Activated T-helper 17 cell treated with anti-CD3 and anti-CD28 coated beads, Interleukin-2, amount 50 U/mL, for 72 hours (primary cell): ENCODE measurements around the gene MSN. TPM values are rescaled to one million over a fixed set of nuclear protein-coding genes. Genes with fewer than 3 reads are reported as not detected.
A peak's percentile ranks its signal among the peaks of the same experiment; 100 is the strongest.

ENCODE experiments used
- ATAC-seq: fragments of 150-1000 bp; cut with Tn5 transposase; replicated peaks from 2 replicates; pipeline ENCODE4 v1.10.0; 2021; ENCODE audit warnings: mild to moderate bottlenecking, moderate library complexity
- H3K27ac Mint-ChIP-seq: one replicate; pipeline ENCODE4 v1.8.0; 2022; ENCODE audit warnings: mixed read lengths
- H3K27me3 Mint-ChIP-seq: one replicate; pipeline ENCODE4 v1.8.0; 2022; ENCODE audit warnings: mixed read lengths
- H3K36me3 Mint-ChIP-seq: one replicate; pipeline ENCODE4 v1.8.0; 2022; ENCODE audit warnings: low read depth, mild to moderate bottlenecking, mixed read lengths
- H3K4me1 Mint-ChIP-seq: one replicate; pipeline ENCODE4 v1.8.0; 2022; ENCODE audit warnings: mixed read lengths
- H3K4me3 Mint-ChIP-seq: one replicate; pipeline ENCODE4 v1.8.0; 2022; ENCODE audit warnings: mild to moderate bottlenecking, mixed read lengths
- H3K9me3 Mint-ChIP-seq: one replicate; pipeline ENCODE4 v1.8.0; 2022; ENCODE audit warnings: mixed read lengths
- total RNA-seq, 2 donors: library from RNA; stranded (reverse); gene quantifications; one replicate each; pipeline ENCODE4 v1.2.3, GENCODE V29; 2022

The MSN gene
- total RNA-seq, 2 donors from 2014 or later = 436 to 440 TPM

GRCh38 chrX:65720381-65720964, 53.0 kb downstream of the MSN start:
- ATAC-seq = no peak
- peak overlapping the region; percentile 85 for H3K27ac Mint-ChIP-seq
- no peaks in the 10 kb centered on the region for H3K9me3 Mint-ChIP-seq
- H3K36me3 Mint-ChIP-seq = peaks cover 95% of the 10 kb centered on the region
- H3K4me3 Mint-ChIP-seq = peak overlapping the region; percentile 52
- H3K27me3 Mint-ChIP-seq = no peaks in the 10 kb centered on the region
- H3K4me1 Mint-ChIP-seq = peaks cover 43% of the 10 kb centered on the region

DNA sequence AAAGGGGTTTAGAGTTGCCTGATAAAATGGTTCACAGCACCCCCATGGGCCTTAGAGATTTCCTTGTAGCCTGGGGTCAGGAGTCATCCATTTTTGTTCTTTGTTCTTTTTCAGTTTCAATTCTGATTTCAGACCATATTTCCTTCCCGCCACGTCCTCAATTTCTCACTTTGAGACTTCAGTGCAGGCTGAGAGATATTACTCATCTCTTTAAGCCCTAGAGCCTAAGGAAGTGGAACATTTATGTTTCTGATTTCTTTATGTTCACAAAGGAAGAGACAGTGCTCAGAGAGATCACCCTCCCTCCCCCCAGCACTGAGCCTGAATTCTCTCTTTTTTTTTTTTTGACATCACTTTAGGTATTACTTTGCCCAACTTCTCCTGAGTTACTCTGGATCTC, 56.3 kb downstream of the MSN start:
- Mint-ChIP-seq H3K4me3 (peak overlapping the region; percentile 51), H3K27ac (peak overlapping the region; percentile 85), H3K9me3 (no peaks in the 10 kb centered on the region), H3K36me3 (peaks cover 95% of the 10 kb centered on the region), H3K4me1 (peaks cover 47% of the 10 kb centered on the region), H3K27me3 (no peaks in the 10 kb centered on the region)
- ATAC-seq = peak; percentile 88

DNA sequence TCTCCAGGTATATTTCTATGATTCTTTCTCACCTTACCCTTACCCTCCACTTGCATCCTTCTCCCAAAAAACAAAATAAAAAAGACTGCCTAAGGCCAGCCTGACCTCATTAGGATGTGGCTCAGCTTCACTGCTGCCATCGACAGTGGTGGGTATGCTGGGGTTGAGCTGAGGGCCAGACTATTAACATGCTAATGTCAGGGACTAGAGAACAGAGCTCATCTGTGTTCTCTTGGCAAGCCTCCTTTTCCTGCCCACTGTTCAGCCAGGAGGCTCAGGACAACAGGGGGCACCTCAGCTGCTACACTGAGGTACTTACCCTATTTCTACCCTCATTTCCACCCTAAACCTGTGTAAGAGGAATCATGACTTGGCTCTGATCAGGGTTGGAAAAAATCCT, 59.3 kb downstream of the MSN start:
- peak overlapping the region; percentile 51 for H3K4me3 Mint-ChIP-seq
- ATAC-seq = no peak
- H3K27ac Mint-ChIP-seq = peak overlapping the region; percentile 85
- no peaks in the 10 kb centered on the region for H3K27me3 Mint-ChIP-seq
- no peaks in the 10 kb centered on the region for H3K9me3 Mint-ChIP-seq
- H3K4me1 Mint-ChIP-seq = peaks cover 38% of the 10 kb centered on the region
- H3K36me3 Mint-ChIP-seq = peaks cover 96% of the 10 kb centered on the region

DNA sequence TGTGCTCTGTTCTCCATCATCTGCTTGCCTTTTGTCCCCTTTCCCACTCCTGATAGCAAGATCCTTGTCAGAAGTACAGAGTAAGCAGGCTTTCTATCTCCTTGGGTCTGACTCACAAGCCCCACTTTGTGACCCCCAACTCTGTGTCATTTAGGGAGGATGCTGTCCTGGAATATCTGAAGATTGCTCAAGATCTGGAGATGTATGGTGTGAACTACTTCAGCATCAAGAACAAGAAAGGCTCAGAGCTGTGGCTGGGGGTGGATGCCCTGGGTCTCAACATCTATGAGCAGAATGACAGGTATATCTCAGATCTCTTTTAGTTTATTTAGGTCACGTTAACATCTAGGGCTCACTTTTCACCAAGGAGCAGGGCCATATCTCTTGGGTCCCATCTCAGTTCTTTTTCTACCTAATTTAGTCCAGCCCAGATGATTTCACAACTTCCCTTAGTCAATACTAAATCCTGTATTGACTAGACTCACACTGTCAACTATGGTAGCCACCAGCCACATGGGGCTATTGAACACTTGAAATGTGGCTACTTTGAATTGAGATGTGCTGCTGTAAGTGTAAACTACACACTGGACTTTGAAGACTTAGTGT, 64.3 kb downstream of the MSN start:
- no peaks in the 10 kb centered on the region for H3K27me3 Mint-ChIP-seq
- peaks cover 21% of the 10 kb centered on the region for H3K4me1 Mint-ChIP-seq
- no peaks in the 10 kb centered on the region for H3K9me3 Mint-ChIP-seq
- H3K36me3 Mint-ChIP-seq = peaks cover 100% of the 10 kb centered on the region
- peak overlapping the region; percentile 61 for H3K4me3 Mint-ChIP-seq
- peak overlapping the region; percentile 96 for H3K27ac Mint-ChIP-seq
- ATAC-seq = peak; percentile 73

DNA sequence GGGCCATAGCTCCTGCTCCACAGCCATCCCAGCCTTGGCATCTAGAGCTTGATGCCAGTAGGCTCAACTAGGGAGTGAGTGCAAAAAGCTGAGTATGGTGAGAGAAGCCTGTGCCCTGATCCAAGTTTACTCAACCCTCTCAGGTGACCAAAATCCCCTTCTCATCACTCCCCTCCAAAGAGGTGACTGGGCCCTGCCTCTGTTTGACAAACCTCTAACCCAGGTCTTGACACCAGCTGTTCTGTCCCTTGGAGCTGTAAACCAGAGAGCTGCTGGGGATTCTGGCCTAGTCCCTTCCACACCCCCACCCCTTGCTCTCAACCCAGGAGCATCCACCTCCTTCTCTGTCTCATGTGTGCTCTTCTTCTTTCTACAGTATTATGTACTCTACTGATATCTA, 73.5 kb downstream of the MSN start:
- H3K36me3 Mint-ChIP-seq = peaks cover 72% of the 10 kb centered on the region
- ATAC-seq = peak; percentile 65
- H3K9me3 Mint-ChIP-seq = no peaks in the 10 kb centered on the region
- no peaks in the 10 kb centered on the region for H3K27me3 Mint-ChIP-seq
- peak overlapping the region; percentile 38 for H3K4me3 Mint-ChIP-seq
- H3K4me1 Mint-ChIP-seq = peaks cover 26% of the 10 kb centered on the region
- peak overlapping the region; percentile 88 for H3K27ac Mint-ChIP-seq

DNA sequence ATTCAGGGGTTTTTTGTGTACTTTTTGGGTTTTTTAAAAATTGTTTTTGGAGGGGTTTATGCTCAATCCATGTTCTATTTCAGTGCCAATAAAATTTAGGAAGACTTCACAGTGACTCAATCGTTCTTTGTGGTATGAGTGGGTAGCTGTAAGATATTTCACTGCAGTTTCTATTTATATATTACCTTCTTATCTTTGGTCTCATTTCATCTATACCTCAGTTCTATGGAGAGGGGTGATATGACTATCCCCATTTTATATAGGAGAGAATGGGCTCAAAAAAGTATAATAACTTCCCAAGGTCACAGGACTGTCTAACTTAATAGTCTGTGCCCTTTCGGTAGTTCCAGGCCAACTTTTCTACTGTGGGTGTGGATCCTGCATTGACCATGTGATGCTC, 74.4 kb downstream of the MSN start:
- Mint-ChIP-seq H3K27ac (peak overlapping the region; percentile 88), H3K27me3 (no peaks in the 10 kb centered on the region), H3K9me3 (no peaks in the 10 kb centered on the region), H3K4me3 (peak overlapping the region; percentile 38), H3K4me1 (peaks cover 32% of the 10 kb centered on the region), H3K36me3 (peaks cover 63% of the 10 kb centered on the region)
- peak; percentile 71 for ATAC-seq

GRCh38 chrX:65744965-65745364, 77.5 kb downstream of the MSN start:
- Mint-ChIP-seq H3K4me1 (peaks cover 39% of the 10 kb centered on the region), H3K36me3 (peaks cover 32% of the 10 kb centered on the region), H3K9me3 (no peaks in the 10 kb centered on the region)

GRCh38 chrX:65745427-65745826, 78.0 kb downstream of the MSN start:
- Mint-ChIP-seq H3K27me3 (no peaks in the 10 kb centered on the region), H3K9me3 (no peaks in the 10 kb centered on the region), H3K36me3 (peaks cover 27% of the 10 kb centered on the region), H3K27ac (peak overlapping the region; percentile 71), H3K4me1 (peaks cover 37% of the 10 kb centered on the region), H3K4me3 (peak overlapping the region; percentile 20)
- peak; percentile 27 for ATAC-seq

More at GRCh38 chrX:65744965-65745364, 77.5 kb downstream of the MSN start:
- peak overlapping the region; percentile 76 for H3K27ac Mint-ChIP-seq
- no peak overlapping the region for H3K4me3 Mint-ChIP-seq
- no peaks in the 10 kb centered on the region for H3K27me3 Mint-ChIP-seq
- no peak for ATAC-seq

GRCh38 chrX:65745992-65746391, 78.5 kb downstream of the MSN start:
- Mint-ChIP-seq H3K27ac (peak overlapping the region; percentile 71), H3K36me3 (peaks cover 22% of the 10 kb centered on the region), H3K9me3 (no peaks in the 10 kb centered on the region), H3K4me1 (peaks cover 36% of the 10 kb centered on the region), H3K27me3 (no peaks in the 10 kb centered on the region), H3K4me3 (peak overlapping the region; percentile 20)
- ATAC-seq = no peak

- Mint-ChIP-seq H3K36me3 (no peaks in the 10 kb centered on the region), H3K27me3 (no peaks in the 10 kb centered on the region), H3K4me1 (peaks cover 32% of the 10 kb centered on the region), H3K4me3 (peak overlapping the region; percentile 46), H3K9me3 (no peaks in the 10 kb centered on the region), H3K27ac (peak overlapping the region; percentile 68)
- ATAC-seq = peak; percentile 76
Observed at GRCh38 chrX:65750674-65751469, 83.4 kb downstream of the MSN start.

DNA sequence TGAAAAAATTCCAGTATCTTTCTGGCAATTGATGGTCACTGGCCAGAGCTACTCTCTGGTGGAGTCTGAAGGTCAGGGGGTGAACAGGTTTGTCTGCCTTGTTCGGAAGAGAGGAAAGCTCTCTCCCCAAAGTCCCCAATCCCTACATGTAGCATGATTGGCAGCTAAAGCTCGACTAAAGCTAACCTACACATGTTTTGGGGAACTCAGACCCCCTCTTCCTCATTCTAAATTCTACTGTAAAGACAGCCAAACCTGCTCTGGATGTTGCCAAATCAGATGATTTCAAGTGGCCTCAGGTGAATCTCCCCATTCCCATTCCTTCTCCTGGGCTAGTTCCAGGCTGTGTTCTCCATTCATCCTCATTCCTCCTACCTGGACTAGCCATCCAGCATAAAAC, 84.1 kb downstream of the MSN start:
- H3K4me1 Mint-ChIP-seq = peaks cover 25% of the 10 kb centered on the region
- no peaks in the 10 kb centered on the region for H3K9me3 Mint-ChIP-seq

DNA sequence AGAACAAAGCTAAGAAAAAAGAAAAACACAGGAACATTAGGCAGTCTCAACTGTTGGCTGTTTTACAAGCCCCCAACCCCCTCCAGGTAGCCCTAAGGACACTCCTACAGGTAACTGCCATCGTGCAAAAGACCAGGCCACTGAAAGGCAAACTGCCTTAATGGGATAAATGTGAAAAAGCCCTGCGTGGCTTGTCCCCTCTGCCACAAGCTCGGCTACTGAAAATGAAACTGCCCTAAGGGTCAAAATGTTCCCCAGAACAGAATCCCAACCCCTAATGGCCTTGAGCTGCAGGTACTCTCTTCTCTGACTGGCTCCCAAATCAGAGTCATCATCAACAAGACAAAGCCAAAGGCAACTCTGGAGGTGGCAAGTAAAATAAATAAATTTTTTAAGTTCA, 84.8 kb downstream of the MSN start:
- peak; percentile 13 for ATAC-seq
- peak overlapping the region; percentile 57 for H3K4me3 Mint-ChIP-seq
- H3K27ac Mint-ChIP-seq = no peak overlapping the region
- no peaks in the 10 kb centered on the region for H3K9me3 Mint-ChIP-seq
- no peaks in the 10 kb centered on the region for H3K27me3 Mint-ChIP-seq
- H3K36me3 Mint-ChIP-seq = no peaks in the 10 kb centered on the region
- H3K4me1 Mint-ChIP-seq = peaks cover 26% of the 10 kb centered on the region

More for the DNA sequence above, 84.1 kb downstream of the MSN start:
- H3K4me3 Mint-ChIP-seq = peak overlapping the region; percentile 57
- no peaks in the 10 kb centered on the region for H3K27me3 Mint-ChIP-seq
- no peaks in the 10 kb centered on the region for H3K36me3 Mint-ChIP-seq
- ATAC-seq = no peak
- H3K27ac Mint-ChIP-seq = peak overlapping the region; percentile 68

DNA sequence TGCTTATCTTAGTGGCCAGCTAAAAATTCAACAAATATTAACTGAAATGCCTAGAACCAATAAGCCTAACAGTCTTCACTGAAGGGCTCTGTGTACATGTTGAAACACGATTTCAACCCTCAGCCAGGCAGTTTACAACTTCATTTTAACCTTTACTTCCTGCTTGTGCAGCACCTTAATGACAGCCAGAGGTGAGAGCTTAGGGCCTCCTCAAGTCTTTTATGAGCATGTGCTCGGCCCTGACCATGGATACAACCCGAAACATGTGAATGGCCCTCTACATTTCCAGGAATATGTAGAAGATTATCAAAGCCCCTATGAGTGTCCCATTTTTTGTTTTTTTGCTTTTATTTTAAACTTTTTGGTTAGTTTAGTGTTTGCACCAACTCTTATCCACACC, 88.3 kb downstream of the MSN start:
- ATAC-seq = no peak
- H3K9me3 Mint-ChIP-seq = no peaks in the 10 kb centered on the region

GRCh38 chrX:65757943-65758342, 90.5 kb downstream of the MSN start:
- Mint-ChIP-seq H3K27me3 (no peaks in the 10 kb centered on the region), H3K9me3 (no peaks in the 10 kb centered on the region), H3K36me3 (no peaks in the 10 kb centered on the region), H3K27ac (no peak overlapping the region), H3K4me3 (no peak overlapping the region), H3K4me1 (peaks cover 17% of the 10 kb centered on the region)
- ATAC-seq = no peak

More for the DNA sequence above, 88.3 kb downstream of the MSN start:
- Mint-ChIP-seq H3K27ac (no peak overlapping the region), H3K27me3 (no peaks in the 10 kb centered on the region), H3K36me3 (no peaks in the 10 kb centered on the region), H3K4me3 (no peak overlapping the region), H3K4me1 (peaks cover 19% of the 10 kb centered on the region)

DNA sequence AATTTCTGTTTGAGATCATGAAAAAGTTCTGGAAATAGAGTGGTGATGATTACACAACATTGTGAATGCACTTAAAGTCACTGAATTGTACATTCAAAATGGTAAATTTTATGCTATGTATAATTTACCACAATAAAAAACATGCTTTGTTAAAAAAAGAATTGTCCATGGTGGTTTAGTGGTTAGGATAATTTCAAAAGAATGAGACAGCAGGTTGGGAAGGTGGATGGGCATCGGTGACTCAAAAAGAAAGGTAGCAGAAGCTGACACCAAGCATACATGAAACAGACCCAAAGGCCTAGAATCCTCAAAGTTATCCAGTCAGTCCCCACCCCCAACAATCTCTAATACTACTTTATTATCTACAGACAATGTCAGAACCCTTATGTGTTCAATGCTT, 91.1 kb downstream of the MSN start:
- H3K27me3 Mint-ChIP-seq = no peaks in the 10 kb centered on the region
- no peak overlapping the region for H3K4me3 Mint-ChIP-seq
- H3K36me3 Mint-ChIP-seq = no peaks in the 10 kb centered on the region
- no peak overlapping the region for H3K27ac Mint-ChIP-seq
- H3K9me3 Mint-ChIP-seq = no peaks in the 10 kb centered on the region
- H3K4me1 Mint-ChIP-seq = peaks cover 21% of the 10 kb centered on the region
- ATAC-seq = peak; percentile 80
